Stomach (tissue), 9 donors: ENCODE results near the gene PDLIM3. TPM values are rescaled to one million over a fixed set of nuclear protein-coding genes. Genes with fewer than 3 reads are reported as not detected.

Experiments used
- DNase-seq, 2 donors: peaks; one replicate each; pipeline versions ENCODE4 v3.0.0 to v3.0.0-alpha.2; 2013 to 2019
- H3K27ac ChIP-seq, 5 donors: fragments of 200-600 bp in 4 of 5; sonication (generic) in 4 of 5; one replicate each; pipeline ENCODE4 v1.5.1; 2013 to 2019; ENCODE audit warnings: mild to moderate bottlenecking in 1 of 5, moderate library complexity in 1 of 5
- H3K27me3 ChIP-seq, 3 donors: fragments of 200-600 bp; sonication (generic); one replicate each; pipeline ENCODE4 v1.5.1; 2017 to 2019; ENCODE audit warnings: mixed run types in 1 of 3
- H3K36me3 ChIP-seq, 4 donors: fragments of 200-600 bp; sonication (generic); 1 replicate in 3 of 4; 2 replicates in 1 of 4; pipeline ENCODE4 v1.5.1; 2016 to 2019
- H3K4me1 ChIP-seq, 4 donors: fragments of 200-600 bp; sonication (generic); one replicate each; pipeline ENCODE4 v1.5.1; 2016 to 2019
- H3K4me3 ChIP-seq, 4 donors: fragments of 200-600 bp; sonication (generic) in 3 of 4; one replicate each; pipeline ENCODE4 v1.5.1; 2016 to 2019; ENCODE audit warnings: mild to moderate bottlenecking in 1 of 4
- H3K9me3 ChIP-seq, 4 donors: fragments of 200-600 bp; sonication (generic); one replicate each; pipeline ENCODE4 v1.5.1; 2016 to 2019
- EP300 ChIP-seq: sonication (generic); formaldehyde crosslinking; IDR thresholded peaks from one replicate; pipeline ENCODE4 v1.6.1; 2017; ENCODE audit warnings: antibody characterized with exemption
- POLR2A ChIP-seq, 4 donors: fragments of 450-650 bp; IDR thresholded peaks; one replicate each; pipeline ENCODE4 v1.6.1; 2016; ENCODE audit warnings: antibody characterized with exemption in 4 of 4, control low read depth in 2 of 4, mild to moderate bottlenecking in 1 of 4, moderate library complexity in 1 of 4
- POLR2AphosphoS5 ChIP-seq, 3 donors: sonication (generic); formaldehyde crosslinking; IDR thresholded peaks; one replicate each; pipeline ENCODE4 v1.6.1; 2016; ENCODE audit warnings: antibody characterized with exemption in 3 of 3
- WGBS, 5 donors: extraction: QIAGEN DNeasy Blood & Tissue Kit in 3 of 5; methylation state at CpG; one replicate each; pipeline versions ENCODE4 v1.1.5 to v1.1.7; 2013 to 2018; 5-methylcytosine and 5-hydroxymethylcytosine counted together
- intact Hi-C: fragments of 100-400 bp; cut with DNase I; formaldehyde crosslinking; loops from one replicate; pipeline ENCODE4 v1.15.1; 2023; ENCODE audit warnings: low total_unique reads
- polyA plus RNA-seq, 3 donors: library from polyadenylated mRNA; stranded (reverse); fragments of 200-250 nt; gene quantifications; one replicate each; pipeline ENCODE4 v1.2.3, GENCODE V29; 2013
- total RNA-seq, 5 donors: library from RNA; depleted of rRNA; stranded (reverse); fragments of >200 nt; gene quantifications; one replicate each; pipeline versions ENCODE4 v1.1.0 to v1.2.3, GENCODE V29; 2014 to 2016
- TF ChIP-seq, protein P1 (sequence below), 7 experiments: fragments of 450-650 bp in 4 of 7; fragments of 200-600 bp in 3 of 7; sonication (generic) in 3 of 7; IDR thresholded peaks; one replicate each; pipeline ENCODE4 v1.5.1; 2016 to 2019; ENCODE audit warnings: antibody characterized with exemption in 7 of 7, control low read depth in 2 of 7, mild to moderate bottlenecking in 1 of 7
- donor health status: healthy with polysubstance abuse.
- donor health status: Bipolar disorder and iron deficiency.
- donor health status: healthy.

Gene PDLIM3
- total and polyA plus RNA-seq, 8 donors = 73.9 to 755 (median 108) TPM

DNA sequence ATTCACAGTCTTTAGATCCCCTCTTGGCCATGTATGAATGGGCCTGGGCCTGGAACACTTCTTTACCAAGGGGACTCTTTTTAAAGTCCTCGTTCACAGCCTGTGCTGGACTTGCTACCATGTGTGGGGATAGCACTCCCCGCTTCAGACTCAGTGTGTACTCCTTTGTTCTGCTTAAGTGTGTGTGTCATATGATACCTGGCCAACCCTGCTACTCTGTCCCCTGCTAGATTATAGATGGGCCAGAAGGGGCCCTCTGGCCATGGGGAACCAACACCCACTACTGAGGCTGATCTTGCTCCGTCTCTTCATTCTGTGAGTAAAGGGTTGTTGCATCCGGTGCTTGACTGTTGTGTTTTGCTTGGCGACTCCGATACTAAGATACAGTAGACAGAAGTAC is 71.8 kb downstream of the PDLIM3 start:
- no peaks in the 10 kb centered on the region for H3K27me3 ChIP-seq
- H3K36me3 ChIP-seq = peaks cover 0 to 4% (median 0%) of the 10 kb centered on the region in 4 donors
- 88 to 93% (median 91%) methylated on average over 6 of the region's 6 CpGs for WGBS, 5 donors
- H3K9me3 ChIP-seq = no peaks in the 10 kb centered on the region
- TF ChIP-seq EP300 (no peak), POLR2A (IDR thresholded peaks at IDR 0.05) (no peak), POLR2AphosphoS5 (IDR thresholded peaks at IDR 0.05) (no peak)
- TF ChIP-seq, protein P1, sequence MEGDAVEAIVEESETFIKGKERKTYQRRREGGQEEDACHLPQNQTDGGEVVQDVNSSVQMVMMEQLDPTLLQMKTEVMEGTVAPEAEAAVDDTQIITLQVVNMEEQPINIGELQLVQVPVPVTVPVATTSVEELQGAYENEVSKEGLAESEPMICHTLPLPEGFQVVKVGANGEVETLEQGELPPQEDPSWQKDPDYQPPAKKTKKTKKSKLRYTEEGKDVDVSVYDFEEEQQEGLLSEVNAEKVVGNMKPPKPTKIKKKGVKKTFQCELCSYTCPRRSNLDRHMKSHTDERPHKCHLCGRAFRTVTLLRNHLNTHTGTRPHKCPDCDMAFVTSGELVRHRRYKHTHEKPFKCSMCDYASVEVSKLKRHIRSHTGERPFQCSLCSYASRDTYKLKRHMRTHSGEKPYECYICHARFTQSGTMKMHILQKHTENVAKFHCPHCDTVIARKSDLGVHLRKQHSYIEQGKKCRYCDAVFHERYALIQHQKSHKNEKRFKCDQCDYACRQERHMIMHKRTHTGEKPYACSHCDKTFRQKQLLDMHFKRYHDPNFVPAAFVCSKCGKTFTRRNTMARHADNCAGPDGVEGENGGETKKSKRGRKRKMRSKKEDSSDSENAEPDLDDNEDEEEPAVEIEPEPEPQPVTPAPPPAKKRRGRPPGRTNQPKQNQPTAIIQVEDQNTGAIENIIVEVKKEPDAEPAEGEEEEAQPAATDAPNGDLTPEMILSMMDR (IDR thresholded peaks at IDR 0.05) = no peak
- no peak for DNase-seq
- H3K4me3 ChIP-seq = no peak overlapping the region
- no peak overlapping the region for H3K27ac ChIP-seq
- intact Hi-C loops = no loop called here
- peaks cover 0 to 9% (median 5%) of the 10 kb centered on the region in 4 donors for H3K4me1 ChIP-seq

DNA sequence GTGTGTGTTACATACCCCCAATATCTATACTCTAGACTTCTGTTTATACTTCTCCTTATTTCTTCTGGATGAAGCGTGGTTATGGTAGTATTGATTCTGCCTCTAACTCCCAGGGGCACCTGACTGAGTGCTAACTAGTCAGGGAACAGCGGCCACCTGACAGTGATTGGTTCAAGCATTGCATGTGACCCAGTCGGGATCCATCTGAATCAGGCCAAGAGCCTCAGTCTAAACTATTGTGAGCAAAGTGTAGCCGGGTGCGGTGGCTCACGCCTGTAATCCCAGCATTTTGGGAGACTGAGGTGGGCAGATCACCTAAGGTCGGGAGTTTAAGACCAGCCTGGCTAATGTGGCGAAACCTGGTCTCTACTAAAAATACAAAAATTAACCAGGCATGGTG is 73.7 kb downstream of the PDLIM3 start:
- Histone ChIP-seq H3K27ac (no peak overlapping the region), H3K4me3 (no peak overlapping the region), H3K9me3 (no peaks in the 10 kb centered on the region), H3K27me3 (no peaks in the 10 kb centered on the region), H3K36me3 (peaks cover 0 to 4% (median 0%) of the 10 kb centered on the region in 4 donors), H3K4me1 (peaks cover 0 to 9% (median 5%) of the 10 kb centered on the region in 4 donors)
- TF ChIP-seq, protein P1 (IDR thresholded peaks at IDR 0.05) = no peak
- no peak for TF ChIP-seq POLR2AphosphoS5 (IDR thresholded peaks at IDR 0.05)
- DNase-seq = no peak
- whole genome bisulfite sequencing, 5 donors = 85 to 98% (median 95%) methylated on average over 8 of the region's 8 CpGs
- intact Hi-C loops = no loop called here

GRCh38 chr4:185457136-185457535 is 78.2 kb downstream of the PDLIM3 start:
- 23 to 42% (median 28%) methylated on average over 3 of the region's 3 CpGs for WGBS, 5 donors
- TF ChIP-seq, protein P1 (IDR thresholded peaks at IDR 0.05) = no peak
- TF ChIP-seq EP300 = no peak
- TF ChIP-seq POLR2AphosphoS5 (IDR thresholded peaks at IDR 0.05) = no peak
- TF ChIP-seq POLR2A (IDR thresholded peaks at IDR 0.05) = no peak
- H3K4me1 ChIP-seq = no peaks in the 10 kb centered on the region

GRCh38 chr4:185456131-185456530 is 79.2 kb downstream of the PDLIM3 start:
- H3K27me3 ChIP-seq = no peaks in the 10 kb centered on the region
- H3K27ac ChIP-seq = no peak overlapping the region
- H3K4me3 ChIP-seq = no peak overlapping the region
- intact Hi-C loops = no loop called here
- TF ChIP-seq POLR2AphosphoS5 (IDR thresholded peaks at IDR 0.05) (no peak), POLR2A (IDR thresholded peaks at IDR 0.05) (no peak), EP300 (no peak)
- TF ChIP-seq, protein P1 (IDR thresholded peaks at IDR 0.05) = no peak
- no peaks in the 10 kb centered on the region for H3K4me1 ChIP-seq
- H3K9me3 ChIP-seq = no peaks in the 10 kb centered on the region
- no peak for DNase-seq
- H3K36me3 ChIP-seq = peaks cover 0 to 4% (median 0%) of the 10 kb centered on the region in 4 donors
- 43 to 57% (median 43%) methylated on average over 2 of the region's 2 CpGs for WGBS, 5 donors

More at GRCh38 chr4:185457136-185457535, 78.2 kb downstream of the PDLIM3 start:
- Histone ChIP-seq H3K36me3 (peaks cover 0 to 4% (median 0%) of the 10 kb centered on the region in 4 donors), H3K4me3 (no peak overlapping the region), H3K27me3 (no peaks in the 10 kb centered on the region), H3K27ac (no peak overlapping the region), H3K9me3 (no peaks in the 10 kb centered on the region)
- intact Hi-C loops = no loop called here
- no peak for DNase-seq

Other genes with a start within 250 kb of the PDLIM3 start
- gene LRP2BP, start 139.6 kb downstream of the PDLIM3 start, total RNA-seq = 1 to 10 TPM in 1 of 5 donors, under 1 TPM in 2, not detected in 2; 0.45 to 4.8 (median 0.58) TPM
- gene LRP2BP, start 139.6 kb downstream of the PDLIM3 start, polyA plus RNA-seq = under 1 TPM in 2 of 3 donors, not detected in 1; 0.31 to 0.43 TPM
- 10 to 100 TPM in 2 of 5 donors, 1 to 10 TPM in 3; 1.2 to 21.0 (median 8.1) TPM for gene ANKRD37, start 138.7 kb downstream of the PDLIM3 start, total RNA-seq
- 10 to 100 TPM; 13.3 to 21.7 (median 18.6) TPM for gene ANKRD37, start 138.7 kb downstream of the PDLIM3 start, polyA plus RNA-seq
- 10 to 100 TPM in 4 of 5 donors, not detected in 1; 12.3 to 56.2 (median 31.4) TPM for gene UFSP2, start 109.5 kb downstream of the PDLIM3 start, total RNA-seq
- 10 to 100 TPM; 20.3 to 28.1 (median 20.4) TPM for gene UFSP2, start 109.5 kb downstream of the PDLIM3 start, polyA plus RNA-seq
- 1 to 10 TPM in 4 of 5 donors, under 1 TPM in 1; 0.92 to 9.4 (median 5.4) TPM for gene CCDC110, start 63.8 kb downstream of the PDLIM3 start, total RNA-seq
- 1 to 10 TPM; 1.7 to 3.4 (median 2.1) TPM for gene CCDC110, start 63.8 kb downstream of the PDLIM3 start, polyA plus RNA-seq